ENCODE measurements around the gene HRH1.

HRH1 gene

GRCh38 chr3:11185564-11186317 lies 31.4 kb downstream of the HRH1 start:
- TF ChIP-seq Cebpa-rat (IDR thresholded peaks at IDR 0.05), result no peak
- H3K9ac ChIP-seq, result no peak overlapping the region
- no peaks in the 10 kb centered on the region for H3K27me3 ChIP-seq
- peaks cover 0 to 6% (median 0%) of the 10 kb centered on the region in 10 experiments; a peak in 4 of 20 replicates for H3K4me1 ChIP-seq
- no peak overlapping the region for H3K4me3 ChIP-seq
- H3K27ac ChIP-seq, result no peak overlapping the region
- H3K9me3 ChIP-seq (replicated peaks in 1 of 11), result no peaks in the 10 kb centered on the region
- H3K36me3 ChIP-seq, result peaks cover 0 to 54% (median 0%) of the 10 kb centered on the region in 11 experiments; a peak in 4 of 22 replicates
- peaks cover 0 to 99% (median 0%) of the 10 kb centered on the region in 11 experiments; a peak in 5 of 22 replicates for H4K20me1 ChIP-seq
- no peak overlapping the region for H3K4me2 ChIP-seq

- H3K4me1 ChIP-seq, result peaks cover 0 to 6% (median 0%) of the 10 kb centered on the region in 10 experiments; a peak in 4 of 20 replicates
- H3K4me3 ChIP-seq, result no peak overlapping the region
- no peak overlapping the region for H3K9ac ChIP-seq
- H3K9me3 ChIP-seq (replicated peaks in 1 of 11), result no peaks in the 10 kb centered on the region; a peak in 1 of 22 replicates
- H4K20me1 ChIP-seq, result peaks cover 0 to 99% (median 0%) of the 10 kb centered on the region in 11 experiments; a peak in 5 of 22 replicates
- H3K27ac ChIP-seq, result no peak overlapping the region
- H3K4me2 ChIP-seq, result no peak overlapping the region
- peaks cover 0 to 60% (median 0%) of the 10 kb centered on the region in 11 experiments; a peak in 4 of 22 replicates for H3K36me3 ChIP-seq
- TF ChIP-seq Cebpa-rat (IDR thresholded peaks at IDR 0.05), result no peak
- H3K27me3 ChIP-seq, result no peaks in the 10 kb centered on the region
These were observed 32.0 kb downstream of the HRH1 start for GRCh38 chr3:11186318-11186692.

- H3K4me1 ChIP-seq, result peaks cover 0 to 6% (median 0%) of the 10 kb centered on the region in 10 experiments; a peak in 4 of 20 replicates
- no peaks in the 10 kb centered on the region for H3K27me3 ChIP-seq
- H3K4me2 ChIP-seq, result no peak overlapping the region
- no peak overlapping the region for H3K4me3 ChIP-seq
- no peak for TF ChIP-seq Cebpa-rat (IDR thresholded peaks at IDR 0.05)
- peaks cover 0 to 64% (median 0%) of the 10 kb centered on the region in 11 experiments; a peak in 5 of 22 replicates for H3K36me3 ChIP-seq
- H3K27ac ChIP-seq, result no peak overlapping the region
- H3K9ac ChIP-seq, result no peak overlapping the region
- peaks cover 0 to 5% (median 0%) of the 10 kb centered on the region in 11 experiments; a peak in 4 of 22 replicates for H3K9me3 ChIP-seq (replicated peaks in 1 of 11)
- peaks cover 0 to 99% (median 0%) of the 10 kb centered on the region in 11 experiments; a peak in 5 of 22 replicates for H4K20me1 ChIP-seq
These were observed 32.5 kb downstream of the HRH1 start for GRCh38 chr3:11186771-11187191.

GRCh38 chr3:11187681-11188080 lies 33.4 kb downstream of the HRH1 start:
- H3K4me1 ChIP-seq, result peaks cover 0 to 5% (median 0%) of the 10 kb centered on the region in 10 experiments; a peak in 3 of 20 replicates
- H4K20me1 ChIP-seq, result peaks cover 0 to 99% (median 0%) of the 10 kb centered on the region in 11 experiments; a peak in 5 of 22 replicates
- H3K9me3 ChIP-seq (replicated peaks in 1 of 11), result peaks cover 0 to 11% (median 0%) of the 10 kb centered on the region in 11 experiments; a peak in 4 of 22 replicates
- peaks cover 0 to 69% (median 0%) of the 10 kb centered on the region in 11 experiments; a peak in 5 of 22 replicates for H3K36me3 ChIP-seq
- no peaks in the 10 kb centered on the region for H3K27me3 ChIP-seq
- no peak overlapping the region for H3K4me2 ChIP-seq
- H3K27ac ChIP-seq, result no peak overlapping the region
- no peak overlapping the region for H3K4me3 ChIP-seq
- no peak for TF ChIP-seq Cebpa-rat (IDR thresholded peaks at IDR 0.05)
- no peak overlapping the region for H3K9ac ChIP-seq

GRCh38 chr3:11188231-11188630 lies 33.9 kb downstream of the HRH1 start:
- peaks cover 0 to 70% (median 0%) of the 10 kb centered on the region in 11 experiments; a peak in 5 of 22 replicates for H3K36me3 ChIP-seq
- H3K4me3 ChIP-seq, result no peak overlapping the region
- no peak overlapping the region for H3K4me2 ChIP-seq
- no peaks in the 10 kb centered on the region for H3K27me3 ChIP-seq
- no peak overlapping the region for H3K9ac ChIP-seq
- no peak for TF ChIP-seq Cebpa-rat (IDR thresholded peaks at IDR 0.05)
- peaks cover 0 to 5% (median 0%) of the 10 kb centered on the region in 10 experiments; a peak in 3 of 20 replicates for H3K4me1 ChIP-seq
- H3K9me3 ChIP-seq (replicated peaks in 1 of 11), result peaks cover 0 to 16% (median 0%) of the 10 kb centered on the region in 11 experiments; a peak in 6 of 22 replicates
- H4K20me1 ChIP-seq, result peaks cover 0 to 99% (median 0%) of the 10 kb centered on the region in 11 experiments; a peak in 5 of 22 replicates
- H3K27ac ChIP-seq, result no peak overlapping the region

- peaks cover 0 to 21% (median 0%) of the 10 kb centered on the region in 11 experiments; a peak in 6 of 22 replicates for H3K9me3 ChIP-seq (replicated peaks in 1 of 11)
- H3K4me1 ChIP-seq, result peaks cover 13 to 30% (median 23%) of the 10 kb centered on the region in 10 experiments
- peaks cover 0 to 49% (median 0%) of the 10 kb centered on the region in 11 experiments; a peak in 5 of 22 replicates for H3K36me3 ChIP-seq
- no peak for TF ChIP-seq Cebpa-rat (IDR thresholded peaks at IDR 0.05)
- no peak overlapping the region for H3K4me3 ChIP-seq
- 0 out of 22 replicates have a peak overlapping the region, but pooled peaks of 1 of the 11 experiments have one; percentile 32 for H3K9ac ChIP-seq
- peak overlapping the region; percentile 21 to 73 (median 34); a peak in 20 of 22 replicates for H3K4me2 ChIP-seq
- H4K20me1 ChIP-seq, result peaks cover 0 to 99% (median 0%) of the 10 kb centered on the region in 11 experiments; a peak in 6 of 22 replicates
- H3K27me3 ChIP-seq, result no peaks in the 10 kb centered on the region
- peak overlapping the region in 2 of 11 experiments; percentile 1 to 39; a peak in 1 of 22 replicates for H3K27ac ChIP-seq
These were observed 40.9 kb downstream of the HRH1 start for GRCh38 chr3:11195201-11195600.

- peaks cover 0 to 21% (median 0%) of the 10 kb centered on the region in 11 experiments; a peak in 6 of 22 replicates for H3K9me3 ChIP-seq (replicated peaks in 1 of 11)
- peaks cover 13 to 30% (median 23%) of the 10 kb centered on the region in 10 experiments for H3K4me1 ChIP-seq
- H3K9ac ChIP-seq, result peak overlapping the region in 3 of 11 experiments; percentile 3 to 32 (median 12); a peak in 4 of 22 replicates
- peak overlapping the region in 2 of 11 experiments; percentile 1 to 39; a peak in 2 of 22 replicates for H3K27ac ChIP-seq
- H3K4me2 ChIP-seq, result peak overlapping the region; percentile 21 to 73 (median 34); a peak in 21 of 22 replicates
- peaks cover 0 to 48% (median 0%) of the 10 kb centered on the region in 11 experiments; a peak in 5 of 22 replicates for H3K36me3 ChIP-seq
- TF ChIP-seq Cebpa-rat (IDR thresholded peaks at IDR 0.05), result no peak
- no peaks in the 10 kb centered on the region for H3K27me3 ChIP-seq
- H3K4me3 ChIP-seq, result no peak overlapping the region
- H4K20me1 ChIP-seq, result peaks cover 0 to 99% (median 0%) of the 10 kb centered on the region in 11 experiments; a peak in 6 of 22 replicates
These were observed 41.5 kb downstream of the HRH1 start for GRCh38 chr3:11195721-11196332.

- no peaks in the 10 kb centered on the region for H3K27me3 ChIP-seq
- H3K27ac ChIP-seq, result no peak overlapping the region
- peaks cover 0 to 12% (median 0%) of the 10 kb centered on the region in 11 experiments; a peak in 3 of 22 replicates for H3K9me3 ChIP-seq (replicated peaks in 1 of 11)
- 0 out of 22 replicates have a peak overlapping the region, but pooled peaks of 1 of the 11 experiments have one; percentile 13 for H3K9ac ChIP-seq
- peaks cover 0 to 98% (median 0%) of the 10 kb centered on the region in 11 experiments; a peak in 6 of 22 replicates for H4K20me1 ChIP-seq
- H3K4me1 ChIP-seq, result peaks cover 13 to 35% (median 25%) of the 10 kb centered on the region in 10 experiments
- H3K36me3 ChIP-seq, result peaks cover 0 to 31% (median 0%) of the 10 kb centered on the region in 11 experiments; a peak in 4 of 22 replicates
- no peak overlapping the region for H3K4me2 ChIP-seq
- H3K4me3 ChIP-seq, result no peak overlapping the region
- TF ChIP-seq Cebpa-rat (IDR thresholded peaks at IDR 0.05), result no peak
These were observed 43.2 kb downstream of the HRH1 start for GRCh38 chr3:11197484-11197883.

Measured in BLaER1 treated with 17β-estradiol and CSF1 and Interleukin-3, amounts not matched to agents 10 nM and 100 nM (cell line).